H1 (cell line): ENCODE data around the gene ALOX15B. TPM values are rescaled to one million over a fixed set of nuclear protein-coding genes. Genes with fewer than 3 reads are reported as not detected.

Experiments used
- CTCF ChIA-PET: fragments of 300-600 bp; sonication (Branson Sonifier 250); formaldehyde crosslinking; loops from one replicate; lab custom pipeline; 2021; ENCODE audit not compliant: partially characterized antibody; lab: Charles Lee
- POLR2A ChIA-PET: fragments of 300-600 bp; sonication (Branson Sonifier 250); formaldehyde crosslinking; loops from one replicate; lab custom pipeline; 2021; ENCODE audit warnings: inconsistent platforms; ENCODE audit not compliant: partially characterized antibody; lab: Charles Lee
- DNase-seq, 2 experiments: peaks; one replicate each; pipeline versions ENCODE4 v3.0.0 to v3.0.0-alpha.2; 2010 to 2022; ENCODE audit warnings: low spot score in 2 of 2, low read depth in 1 of 2, mixed read lengths in 1 of 2
- FAIRE-seq: peaks from 2 replicates; lab custom pipeline; 2011; peaks lifted over from hg19 to GRCh38; lab: Jason Lieb, UNC
- H2AFZ ChIP-seq: 2 replicates; pipeline ENCODE4 v1.8.1; 2012; ENCODE audit warnings: low read length, inconsistent platforms
- H2AK5ac ChIP-seq: 2 replicates; pipeline ENCODE4 v1.6.1; 2013; ENCODE audit warnings: low read depth, low read length
- H2BK120ac ChIP-seq: replicated peaks from 2 replicates; pipeline ENCODE3; 2013; ENCODE audit warnings: low read depth, low read length, inconsistent platforms
- H2BK12ac ChIP-seq: 2 replicates; pipeline ENCODE4 v1.6.1; 2013; ENCODE audit warnings: low read depth, low read length
- H2BK15ac ChIP-seq: 2 replicates; pipeline ENCODE4 v1.6.1; 2013; ENCODE audit warnings: low read length
- H2BK20ac ChIP-seq: 2 replicates; pipeline ENCODE4 v1.6.1; 2013; ENCODE audit warnings: low read length
- H2BK5ac ChIP-seq: 2 replicates; pipeline ENCODE4 v1.6.1; 2013; ENCODE audit warnings: low read depth, low read length
- H3K14ac ChIP-seq: 2 replicates; pipeline ENCODE4 v1.6.1; 2013; ENCODE audit warnings: inconsistent platforms; ENCODE audit not compliant: insufficient read length
- H3K18ac ChIP-seq: 2 replicates; pipeline ENCODE4 v1.6.1; 2013; ENCODE audit warnings: low read length; ENCODE audit errors: extremely low read depth
- H3K23ac ChIP-seq: 2 replicates; pipeline ENCODE4 v1.6.1; 2013; ENCODE audit warnings: inconsistent platforms; ENCODE audit not compliant: insufficient read length
- H3K23me2 ChIP-seq: 2 replicates; pipeline ENCODE4 v1.6.1; 2013; ENCODE audit warnings: low read depth, low read length
- H3K27ac ChIP-seq: 2 replicates; pipeline ENCODE4 v1.6.1; 2011; ENCODE audit warnings: low read depth, low read length, inconsistent platforms
- H3K27me3 ChIP-seq, 4 experiments: replicated peaks in 1 of 4; 1 replicate in 1 of 4; 2 replicates in 3 of 4; pipeline versions ENCODE4 v1.6.1 to v1.8.1; 2011 to 2013; ENCODE audit warnings: low read length in 3 of 4, mild to moderate bottlenecking in 3 of 4, inconsistent platforms in 2 of 4, mixed read lengths in 2 of 4, moderate library complexity in 1 of 4; ENCODE audit not compliant: control insufficient read depth in 3 of 4, insufficient read depth in 3 of 4; ENCODE audit errors: extremely low read depth in 1 of 4
- H3K36me3 ChIP-seq, 4 experiments: 2 replicates each; pipeline versions ENCODE4 v1.6.1 to v1.8.1; 2011 to 2013; ENCODE audit warnings: mild to moderate bottlenecking in 4 of 4, low read length in 3 of 4, moderate library complexity in 2 of 4, control low read depth in 1 of 4, inconsistent platforms in 1 of 4; ENCODE audit not compliant: insufficient read depth in 4 of 4, control insufficient read depth in 2 of 4
- H3K4ac ChIP-seq: replicated peaks from 2 replicates; pipeline ENCODE3; 2013; ENCODE audit warnings: low read length, low read depth, mixed read lengths, inconsistent platforms; ENCODE audit not compliant: insufficient read length
- H3K4me1 ChIP-seq, 4 experiments: replicated peaks in 1 of 4; 1 replicate in 1 of 4; 2 replicates in 3 of 4; pipeline versions ENCODE4 v1.6.1 to v1.8.1; 2011 to 2013; ENCODE audit warnings: low read length in 3 of 4, inconsistent platforms in 2 of 4, mixed read lengths in 1 of 4; ENCODE audit not compliant: insufficient read depth in 4 of 4, control insufficient read depth in 3 of 4
- H3K4me2 ChIP-seq, 2 experiments: 2 replicates each; pipeline versions ENCODE4 v1.6.1 to v1.8.1; 2011 to 2013; ENCODE audit warnings: low read depth in 2 of 2, low read length in 2 of 2, control low read depth in 1 of 2, inconsistent platforms in 1 of 2, mild to moderate bottlenecking in 1 of 2; ENCODE audit not compliant: insufficient read depth in 1 of 2
- H3K4me3 ChIP-seq, 4 experiments: fragments of 200-600, 300-600 bp in 1 of 4; sonication (generic), shearing (Covaris generic), sonication (Bioruptor Twin) in 1 of 4; 2 replicates each; pipeline versions ENCODE4 v1.5.1 to v1.8.1; 2011 to 2016; ENCODE audit warnings: low read length in 4 of 4, low read depth in 3 of 4, control low read depth in 2 of 4, inconsistent platforms in 2 of 4, mild to moderate bottlenecking in 2 of 4, mixed read lengths in 1 of 4, moderate library complexity in 1 of 4; ENCODE audit not compliant: insufficient read depth in 2 of 4; ENCODE audit errors: extremely low read depth in 1 of 4
- H3K56ac ChIP-seq: replicated peaks from 2 replicates; pipeline ENCODE3; 2013; ENCODE audit warnings: low read depth, mild to moderate bottlenecking, mixed read lengths, low read length, inconsistent platforms; ENCODE audit not compliant: insufficient read length
- H3K79me1 ChIP-seq: 2 replicates; pipeline ENCODE4 v1.6.1; 2013; ENCODE audit warnings: low read depth, low read length, control low read depth
- H3K79me2 ChIP-seq, 2 experiments: 2 replicates each; pipeline versions ENCODE4 v1.6.1 to v1.8.1; 2012 to 2013; ENCODE audit warnings: low read length in 2 of 2, mild to moderate bottlenecking in 2 of 2, inconsistent platforms in 1 of 2; ENCODE audit not compliant: insufficient read depth in 2 of 2, control insufficient read depth in 1 of 2
- H3K9ac ChIP-seq, 4 experiments: replicated peaks in 1 of 4; 1 replicate in 1 of 4; 2 replicates in 3 of 4; pipeline versions ENCODE4 v1.6.1 to v1.8.1; 2011 to 2013; ENCODE audit warnings: low read depth in 3 of 4, low read length in 3 of 4, control low read depth in 2 of 4, mild to moderate bottlenecking in 2 of 4, moderate library complexity in 2 of 4, inconsistent platforms in 1 of 4; ENCODE audit errors: extremely low read depth in 1 of 4
- H3K9me3 ChIP-seq, 2 experiments: 2 replicates each; pipeline versions ENCODE4 v1.6.1 to v1.8.1; 2012 to 2013; ENCODE audit warnings: mild to moderate bottlenecking in 2 of 2, moderate library complexity in 2 of 2, control low read depth in 1 of 2, inconsistent platforms in 1 of 2, low read depth in 1 of 2, low read length in 1 of 2, mixed read lengths in 1 of 2; ENCODE audit not compliant: insufficient read depth in 2 of 2
- H4K20me1 ChIP-seq, 2 experiments: replicated peaks in 1 of 2; 2 replicates each; pipeline versions ENCODE3 to v1.8.1; 2011 to 2013; ENCODE audit warnings: inconsistent platforms in 2 of 2, low read length in 2 of 2, mild to moderate bottlenecking in 1 of 2; ENCODE audit not compliant: insufficient read depth in 2 of 2, control insufficient read depth in 1 of 2
- H4K5ac ChIP-seq: 2 replicates; pipeline ENCODE4 v1.6.1; 2013; ENCODE audit warnings: low read length, low read depth, mixed read lengths, inconsistent platforms; ENCODE audit not compliant: insufficient read length
- H4K8ac ChIP-seq: 2 replicates; pipeline ENCODE4 v1.8.0; 2013; ENCODE audit warnings: mild to moderate bottlenecking, moderate library complexity, low read length, inconsistent platforms; ENCODE audit not compliant: insufficient read depth; ENCODE audit errors: extremely low read depth
- H4K91ac ChIP-seq: replicated peaks from 2 replicates; pipeline ENCODE3; 2013; ENCODE audit warnings: low read length, mixed read lengths, inconsistent platforms; ENCODE audit not compliant: insufficient read length
- ATF3 ChIP-seq: IDR thresholded peaks from 2 replicates; pipeline ENCODE4 v1.6.1; 2011; ENCODE audit warnings: low read depth, mild to moderate bottlenecking, low read length; ENCODE audit not compliant: insufficient read depth
- BACH1 ChIP-seq: IDR thresholded peaks from 2 replicates; pipeline ENCODE4 v1.6.1; 2012; ENCODE audit warnings: low read length, improper control_type of control experiment
- BCL11A ChIP-seq, 2 experiments: IDR thresholded peaks; one replicate each; pipeline ENCODE4 v1.6.1; 2011; ENCODE audit warnings: low read depth in 2 of 2, low read length in 2 of 2, mild to moderate bottlenecking in 2 of 2
- CBX5 ChIP-seq: fragments of 300-800, 300-1000 bp; sonication (generic); IDR thresholded peaks from 2 replicates; pipeline ENCODE4 v1.7.1; 2016; ENCODE audit warnings: antibody characterized with exemption, low read length, low read depth
- CBX8 ChIP-seq: fragments of 300-800, 300-1000 bp; sonication (generic); IDR thresholded peaks from 2 replicates; pipeline ENCODE4 v1.7.1; 2016; ENCODE audit warnings: low read depth, low read length, borderline replicate concordance
- CREB1 ChIP-seq: IDR thresholded peaks from 2 replicates; pipeline ENCODE4 v1.6.1; 2012; ENCODE audit warnings: inconsistent platforms
- GTF2F1 ChIP-seq: IDR thresholded peaks from 2 replicates; pipeline ENCODE4 v1.6.1; 2012; ENCODE audit warnings: low read depth, low read length, improper control_type of control experiment, borderline replicate concordance
- NANOG ChIP-seq: IDR thresholded peaks from 2 replicates; pipeline ENCODE4 v1.6.1; 2011; ENCODE audit warnings: low read length, low read depth, mild to moderate bottlenecking, inconsistent platforms; ENCODE audit not compliant: insufficient read depth, poor library complexity, severe bottlenecking
- RFX5 ChIP-seq: IDR thresholded peaks from 2 replicates; pipeline ENCODE4 v1.6.1; 2011; ENCODE audit warnings: low read depth, low read length, improper control_type of control experiment, borderline replicate concordance
- SAP30 ChIP-seq: fragments of 300-600 bp; sonication (generic); IDR thresholded peaks from 2 replicates; pipeline ENCODE4 v1.7.1; 2012; ENCODE audit warnings: low read length, moderate library complexity, mild to moderate bottlenecking, inconsistent platforms; ENCODE audit not compliant: insufficient read depth, insufficient replicate concordance
- SRF ChIP-seq: IDR thresholded peaks from 2 replicates; pipeline ENCODE4 v1.6.1; 2011; ENCODE audit warnings: mild to moderate bottlenecking, low read depth, low read length, moderate library complexity
- TAF1 ChIP-seq: IDR thresholded peaks from 2 replicates; pipeline ENCODE4 v1.6.1; 2011; ENCODE audit warnings: mild to moderate bottlenecking, low read depth, low read length
- YY1 ChIP-seq: IDR thresholded peaks from 2 replicates; pipeline ENCODE4 v1.6.1; 2011; ENCODE audit warnings: low read depth, mild to moderate bottlenecking, low read length
- WGBS, 2 experiments: shearing (Covaris generic) in 1 of 2; methylation state at CpG; one replicate each; pipeline versions ENCODE4 v1.1.6 to v1.1.7; 2013 to 2015; ENCODE audit warnings: low lambda C conversion rate in 2 of 2, mixed read lengths in 2 of 2, inconsistent platforms in 1 of 2, low coverage in 1 of 2, missing lambda C conversion rate in 1 of 2; ENCODE audit not compliant: insufficient replicate concordance in 2 of 2, insufficient coverage in 1 of 2, insufficient read length in 1 of 2; ENCODE audit errors: extremely low coverage in 1 of 2, missing lambda C conversion rate in 1 of 2; 5-methylcytosine and 5-hydroxymethylcytosine counted together
- polyA plus RNA-seq, 7 experiments: library from polyadenylated mRNA; depleted of rRNA in 3 of 7; stranded (reverse) in 5 of 7; unstranded in 2 of 7; fragments of >200 nt in 5 of 7; fragments of 200-250 nt in 2 of 7; gene quantifications; 1 replicate in 5 of 7; 2 replicates in 1 of 7; 4 replicates in 1 of 7; pipeline versions ENCODE4 v1.2.1 to v1.2.3, GENCODE V29; 2011 to 2013; ENCODE audit warnings: missing spikeins in 2 of 7, mixed read lengths in 2 of 7
- total RNA-seq: library from RNA; stranded (reverse); fragmentation: NEBNext Ultra II Directional; extraction: Animal tissue kit (Norgen Biotek cat#: 25700); gene quantifications from 2 replicates; pipeline ENCODE4 v1.2.1, GENCODE V29; 2021
- TF ChIP-seq, protein P1 (sequence below): IDR thresholded peaks from 2 replicates; pipeline ENCODE4 v1.6.1; 2012; ENCODE audit warnings: inconsistent platforms

Gene ALOX15B
- total and polyA plus RNA-seq, 2 of the 8 experiments (the other 6 are each of a cell fraction or from before 2014, with no cell fraction given), result 0.63 to 0.91 TPM

- Histone ChIP-seq H3K23me2 (no peaks in the 10 kb centered on the region; the same call in 1 of the 2 replicates), H2AK5ac (no peak overlapping the region), H3K9ac (no peak overlapping the region), H3K27ac (no peak overlapping the region), H2AFZ (no peak overlapping the region), H3K14ac (no peak overlapping the region), H3K56ac (no peak overlapping the region), H3K18ac (no peak overlapping the region), H4K5ac (no peak overlapping the region), H2BK120ac (no peak overlapping the region), H2BK20ac (no peak overlapping the region), H3K27me3 (peaks cover 0 to 7% (median 2%) of the 10 kb centered on the region in 4 experiments; a peak in 4 of 7 replicates), H3K36me3 (no peaks in the 10 kb centered on the region), H4K91ac (no peak overlapping the region), H3K4me2 (no peak overlapping the region), H3K9me3 (no peaks in the 10 kb centered on the region), H2BK5ac (no peak overlapping the region), H3K79me2 (no peaks in the 10 kb centered on the region), H3K4me3 (no peak overlapping the region), H2BK12ac (no peak overlapping the region), H3K4me1 (peaks cover 0 to 7% (median under 1%) of the 10 kb centered on the region in 4 experiments; a peak in 5 of 7 replicates), H4K8ac (no peak overlapping the region), H2BK15ac (no peak overlapping the region), H4K20me1 (no peaks in the 10 kb centered on the region), H3K4ac (no peak overlapping the region), H3K79me1 (no peaks in the 10 kb centered on the region), H3K23ac (no peak overlapping the region)
- 80% methylated on average over 6 of the region's 6 CpGs; no CpG with 5 or more reads in 1 of the 2 experiments for WGBS, 2 experiments
- POLR2A ChIA-PET, result interaction anchor here (0.8 to 1.1 kb wide), 2 partner anchors 14 to 83 kb away, joined by 4 read pairs; no protein-coding TSS in a partner anchor
- CTCF ChIA-PET, result interaction anchor here (1.4 to 13.6 kb wide), 4 partner anchors 13 to 100 kb away, joined by 3 to 501 read pairs (median 194); partner anchors contain the start of gene ALOXE3
- FAIRE-seq (no peak), DNase-seq (no peak)
- TF ChIP-seq BCL11A (IDR thresholded peaks at IDR 0.05; ENCODE audit: low read depth in 2 of 2, low read length in 2 of 2) (no peak), SRF (no peak), CBX8 (no peak), RFX5 (no peak), GTF2F1 (no peak), NANOG (no peak), CBX5 (no peak), BACH1 (no peak), SAP30 (no peak), YY1 (no peak), CREB1 (no peak), ATF3 (no peak), TAF1 (no peak)
- TF ChIP-seq, protein P1, sequence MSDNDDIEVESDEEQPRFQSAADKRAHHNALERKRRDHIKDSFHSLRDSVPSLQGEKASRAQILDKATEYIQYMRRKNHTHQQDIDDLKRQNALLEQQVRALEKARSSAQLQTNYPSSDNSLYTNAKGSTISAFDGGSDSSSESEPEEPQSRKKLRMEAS, result no peak
Measured at GRCh38 chr17:8089728-8090127, 50.9 kb downstream of the ALOX15B start.
